Sigmoid colon (tissue), 4 donors: ENCODE data around the gene PEAR1.

Experiments
- EP300 ChIP-seq, 4 donors: sonication (generic); formaldehyde crosslinking; IDR thresholded peaks; one replicate each; pipeline ENCODE4 v1.6.1; 2017; ENCODE audit warnings: antibody characterized with exemption in 4 of 4
- POLR2A ChIP-seq, 2 donors: fragments of 450-650 bp; IDR thresholded peaks; one replicate each; pipeline ENCODE4 v1.6.1; 2016; ENCODE audit warnings: antibody characterized with exemption in 2 of 2, mild to moderate bottlenecking in 2 of 2, moderate library complexity in 2 of 2
- POLR2AphosphoS5 ChIP-seq, 4 donors: sonication (generic); formaldehyde crosslinking; IDR thresholded peaks; one replicate each; pipeline ENCODE4 v1.6.1; 2017; ENCODE audit warnings: antibody characterized with exemption in 4 of 4
- TF ChIP-seq, protein P1 (sequence below), 4 experiments: fragments of 450-650 bp in 3 of 4; fragments of 200-600 bp in 1 of 4; IDR thresholded peaks; one replicate each; pipeline ENCODE4 v1.5.1; 2016 to 2019; ENCODE audit warnings: antibody characterized with exemption in 4 of 4, mild to moderate bottlenecking in 3 of 4, moderate library complexity in 2 of 4

DNA sequence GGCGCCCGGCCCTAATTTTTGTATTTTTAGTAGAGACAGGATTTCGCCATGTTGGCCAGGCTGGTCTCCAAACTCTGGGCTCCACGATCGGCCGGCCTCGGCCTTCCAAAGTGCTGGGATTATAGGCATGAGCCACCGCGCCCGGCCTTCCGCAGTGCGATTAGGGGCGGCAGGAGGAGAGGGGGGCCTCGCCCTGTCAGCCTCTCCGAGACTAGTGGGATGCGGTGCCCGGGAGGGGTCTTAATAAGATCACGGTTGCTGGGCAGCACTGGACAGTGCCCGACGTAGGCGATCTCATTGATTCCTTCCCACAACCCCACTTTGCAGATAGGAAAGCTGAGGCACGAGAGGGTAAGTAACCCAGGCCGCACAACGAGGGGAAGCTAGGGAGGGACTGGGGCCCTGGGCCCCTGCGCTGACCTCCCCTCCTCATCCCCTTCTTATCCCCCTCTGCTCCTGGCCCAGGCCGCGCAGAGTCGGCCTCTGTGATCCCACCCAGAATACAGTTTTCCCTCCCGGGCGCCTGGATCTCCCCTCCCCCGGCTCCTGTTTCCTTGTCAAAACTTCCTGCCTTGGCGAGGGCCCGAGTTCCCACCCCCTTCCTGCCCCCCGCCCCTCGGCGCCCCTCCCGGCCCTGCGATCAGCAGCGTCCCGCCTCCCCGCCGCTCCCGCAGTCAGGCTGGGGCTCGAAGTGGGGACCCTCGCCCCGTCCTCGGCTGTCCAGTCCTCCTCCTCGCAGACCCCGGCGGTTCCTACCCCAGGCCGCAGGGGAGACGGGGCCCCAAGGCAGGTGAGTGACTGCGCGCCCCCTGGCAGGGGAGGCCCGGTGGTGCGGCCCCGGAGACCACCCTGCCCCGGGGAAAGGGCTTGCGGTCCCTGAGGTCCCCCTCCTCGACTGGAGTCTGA lies at the start of gene PEAR1:
- TF ChIP-seq, protein P1, sequence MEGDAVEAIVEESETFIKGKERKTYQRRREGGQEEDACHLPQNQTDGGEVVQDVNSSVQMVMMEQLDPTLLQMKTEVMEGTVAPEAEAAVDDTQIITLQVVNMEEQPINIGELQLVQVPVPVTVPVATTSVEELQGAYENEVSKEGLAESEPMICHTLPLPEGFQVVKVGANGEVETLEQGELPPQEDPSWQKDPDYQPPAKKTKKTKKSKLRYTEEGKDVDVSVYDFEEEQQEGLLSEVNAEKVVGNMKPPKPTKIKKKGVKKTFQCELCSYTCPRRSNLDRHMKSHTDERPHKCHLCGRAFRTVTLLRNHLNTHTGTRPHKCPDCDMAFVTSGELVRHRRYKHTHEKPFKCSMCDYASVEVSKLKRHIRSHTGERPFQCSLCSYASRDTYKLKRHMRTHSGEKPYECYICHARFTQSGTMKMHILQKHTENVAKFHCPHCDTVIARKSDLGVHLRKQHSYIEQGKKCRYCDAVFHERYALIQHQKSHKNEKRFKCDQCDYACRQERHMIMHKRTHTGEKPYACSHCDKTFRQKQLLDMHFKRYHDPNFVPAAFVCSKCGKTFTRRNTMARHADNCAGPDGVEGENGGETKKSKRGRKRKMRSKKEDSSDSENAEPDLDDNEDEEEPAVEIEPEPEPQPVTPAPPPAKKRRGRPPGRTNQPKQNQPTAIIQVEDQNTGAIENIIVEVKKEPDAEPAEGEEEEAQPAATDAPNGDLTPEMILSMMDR (IDR thresholded peaks at IDR 0.05), result no peak
- TF ChIP-seq POLR2AphosphoS5 (IDR thresholded peaks at IDR 0.05) (peak in 3 of 4 donors; percentile 55 to 69 (median 62)), POLR2A (IDR thresholded peaks at IDR 0.05) (no peak), EP300 (IDR thresholded peaks at IDR 0.05) (no peak)
